Retinal pigment epithelial cell (primary cell): ENCODE data around the gene CEP164.

ENCODE experiments used
- DNase-seq: peaks from one replicate; pipeline ENCODE4 v3.0.0-alpha.2; 2010; ENCODE audit warnings: low read depth
- H3K4me3 ChIP-seq: 2 replicates; pipeline ENCODE4 v1.5.1; 2011; ENCODE audit warnings: mild to moderate bottlenecking, low read length, control low read depth, moderate library complexity
- TF ChIP-seq, protein P1 (sequence below): conservative IDR thresholded peaks from 2 replicates; pipeline ENCODE4 v1.5.1; 2011; ENCODE audit warnings: low read depth, low read length, control low read depth, inconsistent platforms

The CEP164 gene

DNA sequence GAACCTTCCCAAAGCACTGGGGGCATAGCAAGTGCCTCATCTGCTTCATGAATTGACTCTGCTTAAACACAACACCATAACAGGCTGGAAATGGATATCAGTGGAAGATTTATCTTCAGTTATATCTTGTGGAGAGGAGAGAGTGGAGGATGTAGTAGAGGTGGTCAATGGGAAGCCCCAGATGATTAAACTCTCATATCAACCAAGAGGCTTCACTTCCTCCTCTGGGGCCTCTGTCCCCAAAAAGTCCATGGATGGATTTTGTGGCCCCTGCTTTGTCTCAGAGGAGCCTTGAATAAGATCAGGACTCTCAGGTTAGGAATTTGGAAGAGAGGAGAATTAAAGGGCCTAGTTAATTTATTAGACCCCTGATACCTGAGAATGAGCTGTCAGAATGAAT, 106.1 kb downstream of the CEP164 start:
- no peak for DNase-seq
- TF ChIP-seq, protein P1, sequence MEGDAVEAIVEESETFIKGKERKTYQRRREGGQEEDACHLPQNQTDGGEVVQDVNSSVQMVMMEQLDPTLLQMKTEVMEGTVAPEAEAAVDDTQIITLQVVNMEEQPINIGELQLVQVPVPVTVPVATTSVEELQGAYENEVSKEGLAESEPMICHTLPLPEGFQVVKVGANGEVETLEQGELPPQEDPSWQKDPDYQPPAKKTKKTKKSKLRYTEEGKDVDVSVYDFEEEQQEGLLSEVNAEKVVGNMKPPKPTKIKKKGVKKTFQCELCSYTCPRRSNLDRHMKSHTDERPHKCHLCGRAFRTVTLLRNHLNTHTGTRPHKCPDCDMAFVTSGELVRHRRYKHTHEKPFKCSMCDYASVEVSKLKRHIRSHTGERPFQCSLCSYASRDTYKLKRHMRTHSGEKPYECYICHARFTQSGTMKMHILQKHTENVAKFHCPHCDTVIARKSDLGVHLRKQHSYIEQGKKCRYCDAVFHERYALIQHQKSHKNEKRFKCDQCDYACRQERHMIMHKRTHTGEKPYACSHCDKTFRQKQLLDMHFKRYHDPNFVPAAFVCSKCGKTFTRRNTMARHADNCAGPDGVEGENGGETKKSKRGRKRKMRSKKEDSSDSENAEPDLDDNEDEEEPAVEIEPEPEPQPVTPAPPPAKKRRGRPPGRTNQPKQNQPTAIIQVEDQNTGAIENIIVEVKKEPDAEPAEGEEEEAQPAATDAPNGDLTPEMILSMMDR = no peak
- H3K4me3 ChIP-seq = no peak overlapping the region

DNA sequence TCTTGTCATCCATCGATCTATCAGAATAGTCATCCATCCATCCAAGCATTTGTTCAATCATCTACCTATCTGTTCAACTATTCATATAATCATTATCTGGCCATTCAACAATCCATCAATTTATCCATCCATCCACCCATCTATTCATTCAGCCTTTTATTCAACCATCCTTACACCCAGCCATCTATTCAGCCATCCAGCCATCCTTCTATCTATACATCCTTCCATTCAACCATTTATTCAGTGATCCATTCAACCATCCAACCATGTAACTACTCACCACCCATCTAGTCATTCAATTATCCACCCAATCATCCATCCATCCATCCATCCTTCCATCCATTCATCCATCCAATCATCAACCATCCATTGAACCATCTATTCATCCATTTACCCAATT, 106.8 kb downstream of the CEP164 start:
- no peak overlapping the region for H3K4me3 ChIP-seq
- TF ChIP-seq, protein P1 = no peak
- DNase-seq = no peak

DNA sequence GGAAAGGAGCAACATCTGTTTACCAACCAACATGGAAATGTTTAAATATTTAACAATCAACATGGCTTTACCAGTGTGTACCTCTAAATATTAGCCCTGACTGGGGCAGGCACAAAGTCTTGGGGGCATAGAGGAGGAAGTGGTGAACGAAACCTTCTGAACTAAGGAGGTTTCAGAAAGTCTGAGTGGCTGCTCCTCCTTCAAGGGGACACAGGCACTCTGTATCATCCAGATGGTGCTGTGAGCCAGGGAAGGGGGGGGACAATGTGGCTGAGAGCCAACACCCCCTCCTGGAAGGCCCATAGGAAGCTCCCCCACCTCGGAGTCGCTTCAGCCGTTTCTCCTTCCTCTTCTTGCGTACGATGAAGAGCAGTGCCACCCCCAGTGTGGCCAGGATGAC, 107.7 kb downstream of the CEP164 start:
- TF ChIP-seq, protein P1 = no peak
- DNase-seq = no peak
- H3K4me3 ChIP-seq = no peak overlapping the region

DNA sequence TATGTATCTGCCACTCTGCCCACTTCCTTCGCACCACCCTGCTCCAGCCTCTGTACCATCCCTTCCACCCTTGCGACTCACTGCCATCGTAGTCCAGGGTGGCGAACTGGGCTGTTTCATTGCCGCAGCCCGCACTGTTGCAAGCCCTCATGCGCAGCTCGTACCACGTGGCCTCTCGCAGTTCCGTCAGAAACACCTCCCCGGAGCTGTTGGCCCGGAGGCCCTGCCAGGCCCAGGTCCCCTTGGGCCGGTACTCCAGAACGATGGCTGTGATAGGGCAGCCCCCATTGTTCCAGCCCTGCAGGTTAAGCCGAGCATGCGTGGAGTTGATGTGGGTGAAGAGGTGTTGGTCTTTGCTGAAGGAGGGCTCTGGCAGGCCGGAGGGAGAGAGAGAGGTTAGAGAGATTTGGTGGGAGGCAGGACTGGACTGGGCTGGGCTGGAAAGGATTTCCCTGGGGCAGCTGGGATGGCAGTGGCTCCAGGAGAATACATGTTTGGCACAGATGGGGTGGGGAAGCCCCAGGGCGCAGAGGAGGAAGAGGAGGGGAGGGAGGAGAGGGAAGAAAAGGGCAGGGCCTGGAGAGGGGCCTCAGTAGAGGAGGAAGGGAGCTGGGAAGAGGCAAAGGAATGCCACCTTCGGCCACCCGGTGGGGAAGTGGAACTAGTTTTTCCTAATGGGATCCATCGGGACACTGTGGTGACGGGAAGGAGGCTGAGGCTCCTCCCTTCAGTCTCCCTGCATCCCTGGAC, 109.6 kb downstream of the CEP164 start:
- no peak for DNase-seq
- TF ChIP-seq, protein P1 = no peak
- H3K4me3 ChIP-seq = no peak overlapping the region

DNA sequence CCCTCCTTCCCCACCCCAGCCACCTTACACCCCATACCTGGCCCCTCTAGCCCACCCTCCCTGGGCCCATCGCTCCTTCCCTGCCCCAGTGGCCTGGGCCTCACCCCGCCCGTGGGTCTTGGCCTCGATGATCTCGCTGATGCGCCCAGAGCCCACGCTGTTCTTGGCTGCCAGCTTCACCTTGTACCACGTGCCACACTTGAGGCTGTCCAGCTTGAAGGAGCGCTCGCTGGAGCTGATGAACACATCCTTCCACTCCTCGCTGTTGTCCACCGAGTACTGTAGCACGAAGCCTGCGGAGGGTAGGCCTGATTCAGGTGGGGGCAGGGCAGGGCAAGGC, 110.1 kb downstream of the CEP164 start:
- TF ChIP-seq, protein P1 = no peak

DNA sequence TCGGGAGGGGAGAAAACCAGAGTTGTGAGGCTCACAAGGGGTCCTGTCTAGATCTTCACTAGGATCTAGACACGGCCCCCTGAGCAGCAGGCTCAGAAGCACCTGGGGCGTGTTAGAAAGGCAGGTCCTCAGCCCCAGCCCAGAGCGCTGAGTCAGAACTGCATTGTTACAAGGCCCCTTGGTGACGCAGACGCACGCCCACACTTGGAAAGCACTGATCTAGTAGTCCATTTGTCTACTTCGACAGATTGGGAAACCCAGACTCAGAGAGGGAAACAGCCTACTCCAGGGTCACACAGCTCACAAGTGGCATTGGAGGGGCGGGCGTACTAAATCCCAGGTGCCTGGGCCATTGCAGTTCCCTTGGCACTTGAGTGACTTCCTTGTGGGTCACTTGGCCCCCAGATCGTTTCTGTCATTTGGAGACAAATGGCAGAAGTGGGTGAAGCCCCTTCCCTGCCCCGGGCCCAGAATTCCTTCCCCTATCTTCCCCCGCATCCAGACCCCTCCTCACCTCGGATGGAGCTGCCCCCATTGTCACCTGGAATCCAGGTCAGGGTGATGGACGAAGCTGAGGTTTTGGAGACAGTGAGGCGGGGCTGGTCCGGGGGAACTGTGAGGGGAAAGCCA, 110.8 kb downstream of the CEP164 start:
- TF ChIP-seq, protein P1 = no peak
- no peak for DNase-seq
- no peak overlapping the region for H3K4me3 ChIP-seq

More for the DNA sequence above, 110.1 kb downstream of the CEP164 start:
- no peak overlapping the region for H3K4me3 ChIP-seq
- DNase-seq = no peak

DNA sequence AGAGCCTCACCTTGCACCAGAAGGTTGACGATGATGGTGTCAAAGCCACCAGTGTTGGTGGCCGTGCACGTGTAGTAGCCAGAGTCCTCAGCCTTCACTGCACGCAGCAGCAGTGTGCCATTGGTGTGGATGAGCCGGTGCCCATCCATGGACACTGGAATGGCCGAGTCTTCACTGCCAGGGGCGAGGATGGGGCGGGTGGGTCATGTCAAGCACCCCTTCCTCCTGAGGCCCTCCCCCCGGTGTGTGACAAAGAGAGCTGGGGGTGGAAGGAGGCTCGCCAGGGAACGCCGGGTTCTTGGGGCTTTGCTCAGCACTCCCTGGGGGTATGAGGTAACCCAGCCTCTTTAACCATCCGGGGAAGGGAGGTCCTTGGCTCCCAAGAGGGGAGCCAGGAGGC, 111.6 kb downstream of the CEP164 start:
- no peak overlapping the region for H3K4me3 ChIP-seq
- TF ChIP-seq, protein P1 = no peak
- DNase-seq = no peak
